GM18498 (cell line): Measurements from ENCODE around the gene ADAMTS14.
"Not testable (repeated sequence)": the region's sequence is repeated elsewhere in the genome, so short reads cannot be mapped to it uniquely, and the experiment has no call there.

Source experiments
- ATAC-seq: cut with Tn5 transposase; IDR thresholded peaks from one replicate; pipeline ENCODE4 v1.9.1; 2021; ENCODE audit warnings: mild to moderate bottlenecking, moderate library complexity; ENCODE audit not compliant: unreplicated experiment

Gene ADAMTS14

GRCh38 chr10:70672165-70673042 lies at the start of gene ADAMTS14:
Gene ADAMTS14, plus strand, starts transcription at chr10:70672506. Its CDS starts 297 bp downstream, at chr10:70672803.
- no peak for ATAC-seq

GRCh38 chr10:70622541-70622940 lies 49.8 kb upstream of the ADAMTS14 start:
- ATAC-seq, result no peak

GRCh38 chr10:70622981-70623844 lies 49.1 kb upstream of the ADAMTS14 start:
- no peak for ATAC-seq

- ATAC-seq, result no peak
These were observed 46.2 kb upstream of the ADAMTS14 start for GRCh38 chr10:70626056-70626455.

GRCh38 chr10:70629338-70629737 lies 43.0 kb upstream of the ADAMTS14 start:
- no peak for ATAC-seq

GRCh38 chr10:70631735-70632134 lies 40.6 kb upstream of the ADAMTS14 start:
- ATAC-seq, result not testable (repeated sequence)

- no peak for ATAC-seq
These were observed 38.3 kb upstream of the ADAMTS14 start for GRCh38 chr10:70634011-70634410.

GRCh38 chr10:70634515-70634914 lies 37.8 kb upstream of the ADAMTS14 start:
- ATAC-seq, result not testable (repeated sequence)

- ATAC-seq, result not testable (repeated sequence)
These were observed 32.5 kb upstream of the ADAMTS14 start for GRCh38 chr10:70639640-70640383.

- ATAC-seq, result not testable (repeated sequence)
These were observed 29.0 kb upstream of the ADAMTS14 start for GRCh38 chr10:70643272-70643671.

GRCh38 chr10:70644959-70645358 lies 27.3 kb upstream of the ADAMTS14 start:
- ATAC-seq, result not testable (repeated sequence)

- no peak for ATAC-seq
These were observed 25.2 kb upstream of the ADAMTS14 start for GRCh38 chr10:70647086-70647485.

- ATAC-seq, result no peak
These were observed 23.9 kb upstream of the ADAMTS14 start for GRCh38 chr10:70648427-70648826.

- ATAC-seq, result no peak
These were observed 22.8 kb upstream of the ADAMTS14 start for GRCh38 chr10:70649526-70649925.

GRCh38 chr10:70650104-70650503 lies 22.2 kb upstream of the ADAMTS14 start:
- ATAC-seq, result no peak

- ATAC-seq, result no peak
These were observed 21.6 kb upstream of the ADAMTS14 start for GRCh38 chr10:70650718-70651117.

- ATAC-seq, result no peak
These were observed 20.6 kb upstream of the ADAMTS14 start for GRCh38 chr10:70651661-70652060.

- no peak for ATAC-seq
These were observed 19.3 kb upstream of the ADAMTS14 start for GRCh38 chr10:70652761-70653657.

GRCh38 chr10:70655316-70655715 lies 17.0 kb upstream of the ADAMTS14 start:
- no peak for ATAC-seq

- ATAC-seq, result peak; percentile 53
These were observed 15.8 kb upstream of the ADAMTS14 start for GRCh38 chr10:70656489-70656888.
